Fibroblast of pulmonary artery (primary cell): ENCODE measurements around the gene CASP9.
"Not testable (repeated sequence)": the region's sequence is repeated elsewhere in the genome, so short reads cannot be mapped to it uniquely, and the experiment has no call there.

Experiments used
- DNase-seq: peaks from one replicate; pipeline ENCODE4 v3.0.0-alpha.2; 2010; ENCODE audit warnings: low read depth
- H3K4me3 ChIP-seq: replicated peaks from 2 replicates; pipeline ENCODE4 v1.5.1; 2011; ENCODE audit warnings: low read depth, mild to moderate bottlenecking, control low read depth, low read length, moderate library complexity
- TF ChIP-seq, protein P1 (sequence below): IDR thresholded peaks from 2 replicates; pipeline ENCODE4 v1.5.1; 2011; ENCODE audit warnings: mild to moderate bottlenecking, control low read depth, low read length, inconsistent platforms; ENCODE audit errors: missing control alignments

The CASP9 gene

GRCh38 chr1:15501208-15502032 is 22.6 kb downstream of the CASP9 start:
- TF ChIP-seq, protein P1, sequence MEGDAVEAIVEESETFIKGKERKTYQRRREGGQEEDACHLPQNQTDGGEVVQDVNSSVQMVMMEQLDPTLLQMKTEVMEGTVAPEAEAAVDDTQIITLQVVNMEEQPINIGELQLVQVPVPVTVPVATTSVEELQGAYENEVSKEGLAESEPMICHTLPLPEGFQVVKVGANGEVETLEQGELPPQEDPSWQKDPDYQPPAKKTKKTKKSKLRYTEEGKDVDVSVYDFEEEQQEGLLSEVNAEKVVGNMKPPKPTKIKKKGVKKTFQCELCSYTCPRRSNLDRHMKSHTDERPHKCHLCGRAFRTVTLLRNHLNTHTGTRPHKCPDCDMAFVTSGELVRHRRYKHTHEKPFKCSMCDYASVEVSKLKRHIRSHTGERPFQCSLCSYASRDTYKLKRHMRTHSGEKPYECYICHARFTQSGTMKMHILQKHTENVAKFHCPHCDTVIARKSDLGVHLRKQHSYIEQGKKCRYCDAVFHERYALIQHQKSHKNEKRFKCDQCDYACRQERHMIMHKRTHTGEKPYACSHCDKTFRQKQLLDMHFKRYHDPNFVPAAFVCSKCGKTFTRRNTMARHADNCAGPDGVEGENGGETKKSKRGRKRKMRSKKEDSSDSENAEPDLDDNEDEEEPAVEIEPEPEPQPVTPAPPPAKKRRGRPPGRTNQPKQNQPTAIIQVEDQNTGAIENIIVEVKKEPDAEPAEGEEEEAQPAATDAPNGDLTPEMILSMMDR, result peak; percentile 86
- no peak overlapping the region for H3K4me3 ChIP-seq
- DNase-seq, result peak; percentile 61

- H3K4me3 ChIP-seq, result no peak overlapping the region
- DNase-seq, result no peak
- TF ChIP-seq, protein P1, result no peak
Observed at GRCh38 chr1:15500184-15501178, 23.5 kb downstream of the CASP9 start.

DNA sequence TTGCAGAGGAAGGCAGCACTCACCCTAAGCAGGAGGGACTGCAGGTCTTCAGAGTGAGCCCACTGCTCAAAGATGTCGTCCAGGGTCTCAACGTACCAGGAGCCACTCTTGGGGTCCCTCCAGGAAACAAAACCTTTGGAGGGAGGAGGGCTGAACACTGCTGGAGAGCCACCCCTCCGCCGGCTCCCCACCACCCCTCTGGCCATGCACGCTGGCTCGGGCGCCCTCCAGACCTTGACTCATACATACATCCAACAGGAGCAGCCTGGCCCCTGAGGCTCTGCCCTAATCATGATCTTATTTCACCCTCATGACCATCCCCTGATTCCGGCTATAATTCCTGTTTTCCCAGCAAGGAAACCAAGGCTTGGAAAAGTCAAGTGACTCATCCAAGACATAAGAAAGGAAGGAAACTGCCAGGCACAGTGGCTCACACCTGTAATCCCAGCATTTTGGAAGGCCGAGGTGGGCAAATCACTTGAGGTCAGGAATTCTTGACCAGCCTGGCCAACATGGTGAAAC is 30.1 kb downstream of the CASP9 start:
- H3K4me3 ChIP-seq, result no peak overlapping the region
- no peak for DNase-seq
- TF ChIP-seq, protein P1, result no peak

DNA sequence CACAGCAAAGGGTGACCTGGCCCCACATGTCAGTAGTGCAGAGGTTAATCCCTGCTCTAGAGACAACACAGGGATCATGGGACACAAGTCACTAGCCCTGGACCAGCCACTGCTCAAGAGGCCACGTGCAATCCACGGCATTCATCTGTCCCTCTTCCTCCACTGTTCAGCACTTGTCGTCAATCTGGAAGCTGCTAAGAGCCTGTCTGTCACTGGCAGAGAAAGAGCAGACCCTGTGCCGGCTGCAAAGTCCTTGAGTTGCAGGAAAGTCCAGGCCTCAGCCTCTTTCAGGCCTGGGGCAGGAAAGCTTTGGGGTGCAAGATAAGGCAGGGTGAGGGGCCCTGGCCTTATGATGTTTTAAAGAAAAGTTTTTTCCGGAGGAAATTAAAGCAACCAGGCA is 31.4 kb downstream of the CASP9 start:
- H3K4me3 ChIP-seq, result no peak overlapping the region
- DNase-seq, result no peak
- TF ChIP-seq, protein P1, result no peak

- DNase-seq, H3K4me3 ChIP-seq: not testable (repeated sequence)
Observed at GRCh38 chr1:15491010-15491409, 33.0 kb downstream of the CASP9 start.

DNA sequence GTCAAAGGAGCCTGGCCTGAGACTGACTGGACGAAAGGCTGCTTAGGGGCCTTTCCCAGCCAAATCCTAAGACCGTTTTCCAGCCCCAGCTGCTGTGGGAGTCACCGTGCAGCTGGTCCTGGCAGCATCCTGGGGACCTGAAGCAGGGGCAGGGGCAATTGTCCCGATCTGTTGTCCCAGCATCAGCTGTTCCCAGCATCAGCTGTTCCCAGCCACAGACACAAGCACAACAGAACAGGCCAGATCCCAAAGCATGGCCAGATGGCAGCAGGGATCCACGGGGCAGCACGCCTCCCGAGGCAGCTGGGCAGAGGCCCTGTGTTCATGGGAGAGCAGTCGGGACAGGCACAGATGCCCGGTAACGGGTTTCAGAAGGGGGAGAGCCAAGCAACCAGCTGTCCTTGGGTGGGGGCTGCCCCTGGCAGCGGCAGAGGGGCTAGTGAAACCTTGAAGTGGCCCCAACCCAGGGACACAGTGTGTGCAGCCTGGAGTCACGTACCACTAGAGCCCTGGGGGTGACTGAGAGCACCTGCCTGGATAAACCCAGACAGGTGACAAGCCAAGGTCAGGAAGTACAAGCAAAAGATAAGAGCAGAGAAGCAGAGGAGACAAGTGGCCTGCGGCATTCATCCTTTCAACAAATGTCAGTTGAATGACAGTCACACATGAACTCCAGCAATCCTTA is 34.8 kb downstream of the CASP9 start:
- no peak overlapping the region for H3K4me3 ChIP-seq
- TF ChIP-seq, protein P1, result no peak
- DNase-seq, result no peak
